IPS-20b (cell line): Measurements from ENCODE around the gene PARP1.

Experiments used
- H3K27ac ChIP-seq: one replicate; pipeline ENCODE4 v1.5.1; 2013; ENCODE audit warnings: low read length
- H3K27me3 ChIP-seq: 2 replicates; pipeline ENCODE4 v1.6.1; 2013; ENCODE audit warnings: mild to moderate bottlenecking, low read length, inconsistent platforms; ENCODE audit not compliant: insufficient read depth
- H3K36me3 ChIP-seq: 2 replicates; pipeline ENCODE4 v1.6.1; 2013; ENCODE audit warnings: low read depth, mild to moderate bottlenecking, inconsistent platforms, low read length, moderate library complexity; ENCODE audit not compliant: insufficient read depth
- H3K4me1 ChIP-seq: 2 replicates; pipeline ENCODE4 v1.6.1; 2013; ENCODE audit warnings: mild to moderate bottlenecking, control low read depth, inconsistent platforms, low read length, moderate library complexity; ENCODE audit not compliant: insufficient read depth
- H3K4me3 ChIP-seq: 2 replicates; pipeline ENCODE4 v1.5.1; 2013; ENCODE audit warnings: mild to moderate bottlenecking, low read length, inconsistent platforms
- H3K9ac ChIP-seq: 2 replicates; pipeline ENCODE4 v1.6.1; 2013; ENCODE audit warnings: low read depth, mild to moderate bottlenecking, inconsistent platforms, low read length, moderate library complexity
- H3K9me3 ChIP-seq: 2 replicates; pipeline ENCODE4 v1.6.1; 2013; ENCODE audit warnings: mild to moderate bottlenecking, low read depth, low read length, inconsistent platforms; ENCODE audit not compliant: insufficient read depth

The PARP1 gene

DNA sequence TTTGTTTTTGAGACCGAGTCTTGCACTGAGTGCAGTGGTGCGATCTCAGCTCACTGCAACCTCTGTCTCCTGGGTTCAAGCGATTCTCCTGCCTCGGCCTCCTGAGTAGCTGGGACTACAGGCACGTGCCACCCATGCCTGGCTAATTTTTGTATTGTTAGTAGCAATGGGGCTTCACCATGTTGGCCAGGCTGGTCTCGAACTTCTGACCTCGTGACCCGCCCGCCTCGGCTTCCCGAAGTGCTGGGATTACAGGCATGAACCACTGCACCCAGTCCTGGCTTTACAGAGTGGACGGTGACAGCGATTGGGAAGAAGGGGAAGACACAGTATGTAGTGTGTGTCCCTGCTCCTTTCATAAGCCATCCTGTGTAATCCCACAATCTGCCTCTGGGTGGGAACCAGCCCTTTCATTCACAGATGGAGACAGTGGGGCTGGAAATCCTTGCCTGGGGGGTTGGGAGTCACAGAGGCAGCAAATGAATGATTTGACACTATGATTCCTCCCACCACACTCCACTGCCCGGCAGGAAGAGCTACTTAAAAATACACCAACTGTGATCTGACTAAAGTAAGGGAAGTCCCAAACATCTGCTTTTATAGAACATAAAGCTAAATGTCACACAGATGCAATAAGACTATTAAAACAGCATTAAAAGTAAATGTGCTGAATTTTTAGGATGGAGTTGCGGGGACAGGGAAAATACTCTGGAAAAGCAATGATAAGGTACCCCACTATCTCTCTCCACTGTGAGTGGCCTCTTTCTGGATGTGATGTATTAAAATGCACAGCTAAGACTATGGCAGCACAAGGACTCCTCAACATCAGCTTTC is 4.5 kb downstream of the PARP1 start:
- peak overlapping the region; percentile 78 for H3K27ac ChIP-seq
- H3K4me1 ChIP-seq: peaks cover 26% of the 10 kb centered on the region
- peak overlapping the region; percentile 78; the same call in 1 of the 2 replicates for H3K9ac ChIP-seq

GRCh38 chr1:226402739-226403165 is 5.1 kb downstream of the PARP1 start:
- Histone ChIP-seq H3K9ac (peak overlapping the region; percentile 22; the same call in 1 of the 2 replicates), H3K27ac (peak overlapping the region; percentile 26), H3K9me3 (no peaks in the 10 kb centered on the region), H3K4me3 (no peak overlapping the region), H3K36me3 (peaks cover 52% of the 10 kb centered on the region), H3K4me1 (peaks cover 26% of the 10 kb centered on the region), H3K27me3 (no peaks in the 10 kb centered on the region)

More for the DNA sequence above, 4.5 kb downstream of the PARP1 start:
- Histone ChIP-seq H3K36me3 (peaks cover 46% of the 10 kb centered on the region), H3K9me3 (no peaks in the 10 kb centered on the region), H3K4me3 (peak overlapping the region; percentile 88; the same call in 1 of the 2 replicates), H3K27me3 (no peaks in the 10 kb centered on the region)

GRCh38 chr1:226401355-226402303 is 6.3 kb downstream of the PARP1 start:
- H3K27ac ChIP-seq: no peak overlapping the region
- H3K4me3 ChIP-seq: no peak overlapping the region
- no peaks in the 10 kb centered on the region for H3K27me3 ChIP-seq
- H3K9ac ChIP-seq: no peak overlapping the region
- peaks cover 26% of the 10 kb centered on the region for H3K4me1 ChIP-seq
- H3K36me3 ChIP-seq: peaks cover 63% of the 10 kb centered on the region
- H3K9me3 ChIP-seq: no peaks in the 10 kb centered on the region

- Histone ChIP-seq H3K4me3 (no peak overlapping the region), H3K27me3 (no peaks in the 10 kb centered on the region), H3K36me3 (peaks cover 68% of the 10 kb centered on the region), H3K4me1 (peaks cover 21% of the 10 kb centered on the region), H3K9ac (no peak overlapping the region), H3K9me3 (no peaks in the 10 kb centered on the region), H3K27ac (no peak overlapping the region)
Observed at GRCh38 chr1:226400519-226401354, 7.2 kb downstream of the PARP1 start.

DNA sequence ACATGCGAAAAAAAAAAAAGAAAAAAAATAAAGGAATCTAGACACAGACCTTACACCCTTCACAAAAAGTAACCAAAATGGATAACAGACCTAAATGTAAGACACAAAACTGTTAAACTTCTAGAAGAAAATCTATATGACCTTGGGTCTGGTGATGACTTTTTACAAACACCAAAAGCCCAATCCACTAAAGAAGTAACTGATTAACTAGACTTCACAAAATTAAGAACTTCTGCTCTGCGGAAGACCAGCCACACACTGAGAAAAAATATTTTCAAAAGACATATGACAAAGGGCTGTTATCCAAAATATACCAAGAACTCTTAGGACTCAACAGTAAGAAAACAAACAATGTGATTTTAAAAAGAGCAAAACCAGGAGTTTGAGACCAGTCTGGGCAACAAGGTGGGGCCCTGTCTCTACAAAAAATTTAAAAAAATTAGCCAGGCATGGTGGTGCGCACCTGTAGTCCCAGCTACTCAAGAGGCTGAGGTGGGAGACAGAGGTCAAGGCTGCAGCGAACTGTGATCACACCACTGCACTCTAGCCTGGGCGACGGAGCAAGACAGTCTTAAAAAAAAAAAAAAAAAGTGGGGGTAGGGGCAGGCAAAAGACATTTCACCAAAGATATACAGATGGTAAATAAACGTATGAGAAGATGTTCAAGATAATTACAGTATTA is 9.8 kb downstream of the PARP1 start:
- Histone ChIP-seq H3K4me3 (no peak overlapping the region), H3K36me3 (peaks cover 94% of the 10 kb centered on the region), H3K9me3 (no peaks in the 10 kb centered on the region), H3K27me3 (no peaks in the 10 kb centered on the region), H3K27ac (no peak overlapping the region), H3K9ac (no peak overlapping the region), H3K4me1 (peaks cover 7% of the 10 kb centered on the region)

DNA sequence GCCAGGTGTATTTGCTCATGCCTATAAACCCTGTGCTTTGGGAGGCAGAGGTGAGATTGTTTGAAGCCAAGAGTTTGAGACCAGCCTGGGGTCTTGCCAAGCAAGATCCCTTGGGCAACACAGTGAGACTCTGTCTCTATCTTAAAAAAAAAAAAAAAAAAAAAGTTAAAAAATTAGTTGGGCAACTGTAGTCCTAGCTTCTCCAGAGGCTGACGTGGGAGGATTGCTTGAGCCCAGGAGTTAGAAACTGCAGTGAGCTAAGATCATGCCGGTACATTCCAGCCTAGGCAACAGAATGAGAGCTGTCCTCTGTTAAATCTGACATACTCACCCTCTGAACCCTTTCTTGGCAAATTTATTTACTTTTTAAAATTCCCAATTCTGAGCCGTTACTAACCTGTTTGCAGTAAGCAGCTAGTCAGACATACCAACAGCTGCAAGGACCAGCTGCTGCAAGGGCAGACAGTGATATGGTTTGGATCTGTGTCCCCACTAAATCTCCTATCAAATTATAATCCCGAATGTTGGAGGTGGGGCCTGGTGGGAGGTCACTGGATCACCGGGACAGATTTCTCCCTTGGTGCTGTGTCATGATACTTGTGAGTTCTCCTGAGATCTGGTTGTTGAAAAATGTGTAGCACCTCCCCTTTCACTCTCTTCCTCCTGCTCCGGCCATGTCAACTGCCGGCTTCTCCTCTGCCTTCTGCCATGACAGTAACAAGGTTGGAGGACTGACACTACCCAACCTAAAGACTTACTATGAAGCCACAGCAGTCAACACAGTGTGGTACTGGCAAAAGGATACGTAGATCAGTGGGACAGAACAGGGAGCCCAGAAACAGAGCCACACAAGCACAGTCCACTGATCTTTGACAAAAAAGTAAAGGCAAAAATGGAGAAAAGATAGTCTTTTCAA is 10.6 kb downstream of the PARP1 start:
- H3K36me3 ChIP-seq: peaks cover 95% of the 10 kb centered on the region
- no peaks in the 10 kb centered on the region for H3K4me1 ChIP-seq
- no peak overlapping the region for H3K4me3 ChIP-seq
- H3K9ac ChIP-seq: no peak overlapping the region
- no peaks in the 10 kb centered on the region for H3K9me3 ChIP-seq
- H3K27ac ChIP-seq: no peak overlapping the region
- H3K27me3 ChIP-seq: no peaks in the 10 kb centered on the region

- no peak overlapping the region for H3K9ac ChIP-seq
- no peaks in the 10 kb centered on the region for H3K4me1 ChIP-seq
- no peak overlapping the region for H3K4me3 ChIP-seq
- no peaks in the 10 kb centered on the region for H3K9me3 ChIP-seq
- H3K27me3 ChIP-seq: no peaks in the 10 kb centered on the region
- no peak overlapping the region for H3K27ac ChIP-seq
- peaks cover 95% of the 10 kb centered on the region for H3K36me3 ChIP-seq
Observed at GRCh38 chr1:226395753-226396152, 12.1 kb downstream of the PARP1 start.

GRCh38 chr1:226394462-226394861 is 13.4 kb downstream of the PARP1 start:
- Histone ChIP-seq H3K9ac (no peak overlapping the region), H3K9me3 (no peaks in the 10 kb centered on the region), H3K36me3 (peaks cover 95% of the 10 kb centered on the region), H3K27me3 (no peaks in the 10 kb centered on the region), H3K27ac (no peak overlapping the region), H3K4me1 (no peaks in the 10 kb centered on the region), H3K4me3 (no peak overlapping the region)

GRCh38 chr1:226390681-226391080 is 17.2 kb downstream of the PARP1 start:
- Histone ChIP-seq H3K27ac (no peak overlapping the region), H3K9ac (no peak overlapping the region), H3K4me3 (no peak overlapping the region), H3K4me1 (no peaks in the 10 kb centered on the region), H3K9me3 (no peaks in the 10 kb centered on the region), H3K36me3 (peaks cover 99% of the 10 kb centered on the region), H3K27me3 (no peaks in the 10 kb centered on the region)

DNA sequence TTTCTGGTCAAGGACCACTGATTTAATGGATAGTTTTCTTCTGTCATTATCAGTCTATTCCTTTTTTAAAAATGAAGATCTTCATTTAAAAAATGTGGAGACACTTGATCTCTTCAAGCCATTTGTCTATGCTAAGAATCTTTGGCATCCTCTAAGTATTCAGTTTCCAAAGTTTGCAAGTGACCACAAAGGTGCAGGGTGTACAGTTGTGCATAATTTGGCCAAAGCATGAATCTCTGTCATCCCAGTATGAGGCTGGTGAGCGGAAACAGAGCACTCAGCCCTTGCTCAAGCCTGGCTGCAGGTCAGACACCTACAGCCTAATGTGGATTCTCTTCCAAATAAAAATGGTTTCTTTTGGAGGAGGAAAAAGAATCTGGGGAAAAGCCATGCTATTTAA is 19.8 kb downstream of the PARP1 start:
- Histone ChIP-seq H3K4me3 (no peak overlapping the region), H3K9me3 (no peaks in the 10 kb centered on the region), H3K9ac (no peak overlapping the region), H3K27me3 (no peaks in the 10 kb centered on the region), H3K4me1 (no peaks in the 10 kb centered on the region), H3K36me3 (peaks cover 100% of the 10 kb centered on the region), H3K27ac (no peak overlapping the region)
